Activated CD4-positive, alpha-beta T cell treated with anti-CD3 and anti-CD28 coated beads, Interleukin-2, amount 50 U/mL, for 24 hours (primary cell): Measurements from ENCODE around the gene ANO10.
"Not testable (repeated sequence)": the region's sequence is repeated elsewhere in the genome, so short reads cannot be mapped to it uniquely, and the experiment has no call there.

Source experiments
- DNase-seq, 2 donors: peaks; one replicate each; pipeline ENCODE4 v3.0.0-alpha.2; 2020; ENCODE audit warnings: low read depth in 1 of 2, low spot score in 1 of 2

ANO10 gene

GRCh38 chr3:43478839-43479238 lies 143.0 kb downstream of the ANO10 start:
- DNase-seq, result not testable (repeated sequence)

- no peak for DNase-seq
Measured at GRCh38 chr3:43478118-43478785, 143.6 kb downstream of the ANO10 start.

- DNase-seq, result peak in 1 of 2 donors; percentile 46
Measured at GRCh38 chr3:43477600-43477999, 144.2 kb downstream of the ANO10 start.

GRCh38 chr3:43473737-43474136 lies 148.1 kb downstream of the ANO10 start:
- no peak for DNase-seq

- DNase-seq, result no peak
Measured at GRCh38 chr3:43473244-43473643, 148.6 kb downstream of the ANO10 start.

- DNase-seq, result no peak
Measured at GRCh38 chr3:43468133-43468532, 153.7 kb downstream of the ANO10 start.

GRCh38 chr3:43465109-43465508 lies 156.7 kb downstream of the ANO10 start:
- no peak for DNase-seq

- not testable (repeated sequence) for DNase-seq
Measured at GRCh38 chr3:43462566-43462965, 159.2 kb downstream of the ANO10 start.

- DNase-seq, result no peak
Measured at GRCh38 chr3:43461345-43461744, 160.5 kb downstream of the ANO10 start.

GRCh38 chr3:43457038-43457437 lies 164.8 kb downstream of the ANO10 start:
- DNase-seq, result not testable (repeated sequence)

- no peak for DNase-seq
Measured at GRCh38 chr3:43455233-43455632, 166.6 kb downstream of the ANO10 start.

- no peak for DNase-seq
Measured at GRCh38 chr3:43453981-43454380, 167.8 kb downstream of the ANO10 start.

- no peak for DNase-seq
Measured at GRCh38 chr3:43451670-43452254, 170.0 kb downstream of the ANO10 start.

GRCh38 chr3:43448098-43448497 lies 173.7 kb downstream of the ANO10 start:
- DNase-seq, result no peak

GRCh38 chr3:43445820-43446219 lies 176.0 kb downstream of the ANO10 start:
- DNase-seq, result no peak

GRCh38 chr3:43442872-43443395 lies 178.9 kb downstream of the ANO10 start:
- no peak for DNase-seq

- no peak for DNase-seq
Measured at GRCh38 chr3:43436507-43437140, 185.2 kb downstream of the ANO10 start.

GRCh38 chr3:43435706-43436105 lies 186.1 kb downstream of the ANO10 start:
- no peak for DNase-seq

GRCh38 chr3:43434431-43434830 lies 187.4 kb downstream of the ANO10 start:
- DNase-seq, result no peak

GRCh38 chr3:43432462-43432861 lies 189.3 kb downstream of the ANO10 start:
- DNase-seq, result no peak

GRCh38 chr3:43426388-43426787 lies 195.4 kb downstream of the ANO10 start:
- DNase-seq, result no peak

- no peak for DNase-seq
Measured at GRCh38 chr3:43425829-43426228, 196.0 kb downstream of the ANO10 start.
